Smooth muscle cell (in vitro differentiated cells): ENCODE results near the gene ARCN1. TPM values are rescaled to one million over a fixed set of nuclear protein-coding genes. Genes with fewer than 3 reads are reported as not detected.

Source experiments
- DNase-seq: peaks from one replicate; lab custom pipeline; 2025; ENCODE audit not compliant: unreplicated experiment; lab: John Stamatoyannopoulos, UW
- H2AFZ ChIP-seq: fragments of 200-600 bp; sonication (generic); 2 replicates; pipeline ENCODE4 v1.6.0; 2016; ENCODE audit warnings: antibody characterized with exemption, low read depth, mild to moderate bottlenecking
- H3F3A ChIP-seq: fragments of 200-600 bp; sonication (generic); 2 replicates; pipeline ENCODE4 v1.6.0; 2017; ENCODE audit warnings: antibody characterized with exemption, low read depth
- H3K27ac ChIP-seq: fragments of 200-600 bp; sonication (generic); 2 replicates; pipeline ENCODE4 v1.5.1; 2016; ENCODE audit warnings: low read depth, mild to moderate bottlenecking
- H3K27me3 ChIP-seq: fragments of 200-600 bp; sonication (generic); 2 replicates; pipeline ENCODE4 v1.6.1; 2016; ENCODE audit warnings: low read depth, mild to moderate bottlenecking
- H3K36me3 ChIP-seq: fragments of 200-600 bp; sonication (generic); 2 replicates; pipeline ENCODE4 v1.5.1; 2016; ENCODE audit warnings: low read depth
- H3K4me1 ChIP-seq: fragments of 200-600 bp; sonication (generic); 2 replicates; pipeline ENCODE4 v1.5.1; 2016; ENCODE audit warnings: low read depth
- H3K4me2 ChIP-seq: fragments of 200-600 bp; sonication (generic); 2 replicates; pipeline ENCODE4 v1.6.0; 2016; ENCODE audit warnings: mild to moderate bottlenecking
- H3K4me3 ChIP-seq: fragments of 200-600 bp; sonication (generic); 2 replicates; pipeline ENCODE4 v1.5.1; 2016; ENCODE audit warnings: mild to moderate bottlenecking
- H3K79me2 ChIP-seq: fragments of 200-600 bp; sonication (generic); 2 replicates; pipeline ENCODE4 v1.6.0; 2016; ENCODE audit warnings: low read depth, mild to moderate bottlenecking
- H3K9ac ChIP-seq: fragments of 200-600 bp; sonication (generic); 2 replicates; pipeline ENCODE4 v1.6.0; 2016; ENCODE audit warnings: low read depth
- H3K9me3 ChIP-seq: fragments of 200-600 bp; sonication (generic); replicated peaks from 2 replicates; pipeline ENCODE4 v1.5.1; 2016; ENCODE audit warnings: low read depth
- H4K20me1 ChIP-seq: fragments of 200-600 bp; sonication (generic); 2 replicates; pipeline ENCODE4 v1.6.0; 2016; ENCODE audit warnings: low read depth
- CTCF ChIP-seq: fragments of 200-600 bp; sonication (generic); IDR thresholded peaks from 2 replicates; pipeline ENCODE4 v1.5.1; 2017; ENCODE audit warnings: borderline replicate concordance, mild to moderate bottlenecking, antibody characterized with exemption; ENCODE audit not compliant: insufficient read depth, poor library complexity, severe bottlenecking
- WGBS: methylation state at CpG from one replicate; pipeline ENCODE4 v1.1.7; 2016; ENCODE audit warnings: low lambda C conversion rate; 5-methylcytosine and 5-hydroxymethylcytosine counted together
- polyA plus RNA-seq: library from polyadenylated mRNA; unstranded; fragments of >200 nt; fragmentation: Nextera tagmentation; extraction: Ambion mirVana; gene quantifications from 2 replicates; pipeline ENCODE4 v1.2.1, GENCODE V29; 2016
- total RNA-seq: library from RNA; depleted of rRNA; stranded (reverse); fragments of >200 nt; gene quantifications from 2 replicates; pipeline ENCODE4 v1.2.3, GENCODE V29; 2014

Gene ARCN1
- total and polyA plus RNA-seq, 2 experiments from 2014 or later: 285 to 314 TPM

DNA sequence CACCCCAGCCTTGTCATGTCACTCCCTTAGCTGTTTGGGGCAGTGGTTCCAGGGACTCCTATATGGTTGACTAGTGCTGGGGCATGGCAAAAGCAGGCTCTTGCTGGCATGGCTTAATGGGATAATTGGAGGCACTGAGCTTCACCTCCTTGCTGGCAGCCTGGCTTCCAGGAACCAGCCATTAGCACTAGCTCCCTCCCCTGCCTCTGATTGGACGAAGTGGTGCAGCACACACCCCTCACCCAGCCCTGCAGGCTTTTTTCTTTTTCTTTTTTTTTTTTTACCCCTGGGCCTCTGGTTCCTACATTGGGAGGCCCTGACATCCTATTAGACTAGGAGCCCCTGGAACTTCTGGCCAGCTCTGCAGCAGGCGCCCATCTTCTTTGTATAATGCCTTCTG, 53.8 kb downstream of the ARCN1 start:
- H3F3A ChIP-seq: peaks cover 6% of the 10 kb centered on the region
- no peak for TF ChIP-seq CTCF
- H2AFZ ChIP-seq: no peak overlapping the region
- H3K9me3 ChIP-seq: no peaks in the 10 kb centered on the region
- H3K9ac ChIP-seq: no peak overlapping the region
- H3K4me1 ChIP-seq: peaks cover 9% of the 10 kb centered on the region
- no peak overlapping the region for H3K4me2 ChIP-seq
- H4K20me1 ChIP-seq: peaks cover 83% of the 10 kb centered on the region
- DNase-seq: no peak
- peaks cover 31% of the 10 kb centered on the region for H3K79me2 ChIP-seq
- no peaks in the 10 kb centered on the region for H3K36me3 ChIP-seq
- no peaks in the 10 kb centered on the region for H3K27me3 ChIP-seq
- WGBS: 89% methylated on average over 2 of the region's 2 CpGs
- H3K4me3 ChIP-seq: no peak overlapping the region
- H3K27ac ChIP-seq: no peak overlapping the region

DNA sequence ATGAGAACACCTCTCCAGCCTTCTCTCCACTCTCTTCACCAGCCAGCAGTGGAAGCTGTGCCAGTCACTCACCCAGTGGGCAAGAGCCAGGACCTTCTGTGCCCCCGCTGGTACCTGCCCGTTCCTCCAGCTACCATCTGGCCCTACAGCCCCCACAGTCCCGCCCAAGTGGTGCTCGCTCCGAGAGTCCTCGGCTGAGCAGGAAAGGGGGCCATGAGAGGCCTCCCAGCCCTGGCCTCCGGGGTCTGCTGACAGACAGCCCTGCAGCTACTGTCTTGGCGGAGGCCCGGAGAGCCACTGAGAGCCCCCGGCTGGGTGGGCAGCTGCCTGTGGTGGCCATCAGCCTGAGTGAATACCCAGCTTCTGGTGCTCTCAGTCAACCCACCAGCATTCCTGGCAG, 55.4 kb downstream of the ARCN1 start:
- Histone ChIP-seq H3K36me3 (no peaks in the 10 kb centered on the region), H3K79me2 (peaks cover 35% of the 10 kb centered on the region), H2AFZ (no peak overlapping the region), H3K4me2 (no peak overlapping the region), H3K4me1 (peaks cover 9% of the 10 kb centered on the region), H3K27ac (no peak overlapping the region), H3K9ac (no peak overlapping the region), H3K9me3 (no peaks in the 10 kb centered on the region), H4K20me1 (peaks cover 99% of the 10 kb centered on the region), H3K27me3 (no peaks in the 10 kb centered on the region), H3K4me3 (no peak overlapping the region), H3F3A (no peaks in the 10 kb centered on the region)
- 94% methylated on average over 10 of the region's 10 CpGs for WGBS
- DNase-seq: no peak
- TF ChIP-seq CTCF: no peak

- H3K9me3 ChIP-seq: no peaks in the 10 kb centered on the region
- no peaks in the 10 kb centered on the region for H3K27me3 ChIP-seq
- no peak for TF ChIP-seq CTCF
- no peaks in the 10 kb centered on the region for H3F3A ChIP-seq
- H3K79me2 ChIP-seq: peaks cover 33% of the 10 kb centered on the region
- no peak overlapping the region for H3K4me3 ChIP-seq
- no peak overlapping the region for H3K27ac ChIP-seq
- no peak overlapping the region for H3K4me2 ChIP-seq
- DNase-seq: no peak
- no peak overlapping the region for H2AFZ ChIP-seq
- H3K9ac ChIP-seq: no peak overlapping the region
- WGBS: 97% methylated on average over 20 of the region's 20 CpGs
- H3K4me1 ChIP-seq: peaks cover 5% of the 10 kb centered on the region
- H4K20me1 ChIP-seq: peaks cover 99% of the 10 kb centered on the region
- no peaks in the 10 kb centered on the region for H3K36me3 ChIP-seq
These were observed 55.8 kb downstream of the ARCN1 start for GRCh38 chr11:118628031-118628430.

DNA sequence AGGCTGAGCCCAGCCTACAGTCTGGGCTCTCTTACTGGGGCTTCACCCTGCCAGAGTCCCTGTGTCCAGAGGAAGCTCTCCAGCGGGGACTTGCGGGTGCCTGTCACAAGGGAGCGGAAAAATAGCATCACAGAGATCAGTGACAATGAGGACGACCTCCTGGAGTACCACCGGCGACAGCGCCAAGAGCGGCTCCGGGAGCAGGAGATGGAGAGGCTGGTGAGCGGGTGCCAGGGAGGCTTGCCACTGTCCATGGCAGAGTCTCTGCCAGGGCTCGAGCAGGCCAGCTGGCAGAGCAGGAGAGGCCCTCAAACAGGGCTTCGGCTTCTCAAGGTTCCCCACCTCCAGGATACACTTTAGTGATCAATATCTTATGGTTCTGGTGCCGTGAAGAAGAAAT, 56.2 kb downstream of the ARCN1 start:
- Histone ChIP-seq H3K4me2 (no peak overlapping the region), H3K9me3 (no peaks in the 10 kb centered on the region), H3K27ac (no peak overlapping the region), H4K20me1 (peaks cover 99% of the 10 kb centered on the region), H2AFZ (no peak overlapping the region), H3K36me3 (no peaks in the 10 kb centered on the region), H3K4me3 (no peak overlapping the region), H3K79me2 (peaks cover 28% of the 10 kb centered on the region), H3F3A (no peaks in the 10 kb centered on the region), H3K4me1 (peaks cover 1% of the 10 kb centered on the region), H3K27me3 (no peaks in the 10 kb centered on the region), H3K9ac (no peak overlapping the region)
- no peak for DNase-seq
- WGBS: 97% methylated on average over 13 of the region's 13 CpGs
- no peak for TF ChIP-seq CTCF
